ENCODE data around the gene MCUR1.
"Not testable (repeated sequence)": the region's sequence is repeated elsewhere in the genome, so short reads cannot be mapped to it uniquely, and the experiment has no call there.

The MCUR1 gene

DNA sequence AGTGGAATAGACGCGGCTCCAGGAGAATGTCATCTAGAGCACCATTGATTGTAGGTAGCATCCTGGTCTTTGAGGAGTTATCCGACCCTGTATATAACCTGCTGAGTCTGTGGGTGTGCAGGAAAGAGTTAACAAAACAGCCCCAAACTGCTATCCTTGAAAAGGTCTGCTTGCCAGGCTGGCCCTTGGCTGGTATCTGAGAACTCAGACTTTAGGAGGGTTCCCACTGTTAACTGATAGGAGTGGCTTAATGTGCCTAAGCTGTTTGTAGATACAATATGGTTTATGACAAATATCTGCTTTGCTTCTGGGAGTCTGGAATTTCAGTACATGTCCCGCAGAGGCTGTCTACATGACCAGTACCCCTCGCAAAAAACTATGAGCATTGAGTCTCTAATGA is 27.6 kb upstream of the MCUR1 start:
- DNase-seq (ENCODE audit: low read depth in 2 of 2) = no peak
- TF ChIP-seq, protein P1, sequence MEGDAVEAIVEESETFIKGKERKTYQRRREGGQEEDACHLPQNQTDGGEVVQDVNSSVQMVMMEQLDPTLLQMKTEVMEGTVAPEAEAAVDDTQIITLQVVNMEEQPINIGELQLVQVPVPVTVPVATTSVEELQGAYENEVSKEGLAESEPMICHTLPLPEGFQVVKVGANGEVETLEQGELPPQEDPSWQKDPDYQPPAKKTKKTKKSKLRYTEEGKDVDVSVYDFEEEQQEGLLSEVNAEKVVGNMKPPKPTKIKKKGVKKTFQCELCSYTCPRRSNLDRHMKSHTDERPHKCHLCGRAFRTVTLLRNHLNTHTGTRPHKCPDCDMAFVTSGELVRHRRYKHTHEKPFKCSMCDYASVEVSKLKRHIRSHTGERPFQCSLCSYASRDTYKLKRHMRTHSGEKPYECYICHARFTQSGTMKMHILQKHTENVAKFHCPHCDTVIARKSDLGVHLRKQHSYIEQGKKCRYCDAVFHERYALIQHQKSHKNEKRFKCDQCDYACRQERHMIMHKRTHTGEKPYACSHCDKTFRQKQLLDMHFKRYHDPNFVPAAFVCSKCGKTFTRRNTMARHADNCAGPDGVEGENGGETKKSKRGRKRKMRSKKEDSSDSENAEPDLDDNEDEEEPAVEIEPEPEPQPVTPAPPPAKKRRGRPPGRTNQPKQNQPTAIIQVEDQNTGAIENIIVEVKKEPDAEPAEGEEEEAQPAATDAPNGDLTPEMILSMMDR (IDR thresholded peaks at IDR 0.05; ENCODE audit: low read depth, low read length) = no peak
- no peak overlapping the region for H3K4me3 ChIP-seq (replicated peaks in 1 of 2; ENCODE audit: low read depth in 2 of 2, low read length in 2 of 2)

DNA sequence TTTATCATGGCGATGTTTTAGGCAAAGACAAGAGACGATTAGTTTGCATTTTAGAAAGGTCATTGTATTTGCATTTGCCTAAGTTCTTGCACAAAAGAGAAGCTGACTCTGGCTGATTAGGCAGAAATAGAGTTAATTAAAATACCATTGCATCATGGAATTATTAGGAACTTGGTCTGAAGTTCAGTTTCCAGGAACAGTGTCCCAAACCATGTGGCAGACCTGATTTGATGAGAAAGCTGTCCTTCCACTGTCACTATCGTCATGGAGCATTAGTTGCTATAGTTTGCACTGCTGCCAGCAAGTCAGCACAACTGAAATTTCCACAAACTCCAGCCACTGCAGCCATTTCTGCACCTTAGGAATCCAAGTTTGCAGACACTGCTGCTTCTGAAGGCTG is 24.3 kb upstream of the MCUR1 start:
- H3K4me3 ChIP-seq (replicated peaks in 1 of 2; ENCODE audit: low read depth in 2 of 2, low read length in 2 of 2) = no peak overlapping the region
- no peak for DNase-seq (ENCODE audit: low read depth in 2 of 2)
- TF ChIP-seq, protein P1 (IDR thresholded peaks at IDR 0.05; ENCODE audit: low read depth, low read length) = no peak

DNA sequence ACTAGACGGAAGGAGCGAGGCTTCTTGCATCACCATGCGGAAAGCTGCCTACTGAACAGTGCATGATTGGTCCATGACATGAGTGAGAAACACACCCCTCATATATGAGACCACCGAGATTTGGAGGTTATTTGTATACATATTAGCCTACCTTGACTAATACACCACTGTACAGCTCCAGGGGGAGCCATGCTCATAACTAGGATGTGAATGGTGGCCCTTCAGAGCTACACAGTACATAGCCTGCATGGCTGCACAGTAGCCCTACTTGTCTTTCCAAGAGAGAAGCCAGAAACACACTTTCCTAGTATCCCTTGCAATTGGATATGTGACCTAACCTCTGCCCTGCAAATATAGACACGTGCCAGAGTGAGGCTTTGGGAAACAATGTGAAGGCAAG is 21.8 kb upstream of the MCUR1 start:
- H3K4me3 ChIP-seq (replicated peaks in 1 of 2; ENCODE audit: low read depth in 2 of 2, low read length in 2 of 2) = no peak overlapping the region
- DNase-seq (ENCODE audit: low read depth in 2 of 2) = no peak
- TF ChIP-seq, protein P1 (IDR thresholded peaks at IDR 0.05; ENCODE audit: low read depth, low read length) = no peak

DNA sequence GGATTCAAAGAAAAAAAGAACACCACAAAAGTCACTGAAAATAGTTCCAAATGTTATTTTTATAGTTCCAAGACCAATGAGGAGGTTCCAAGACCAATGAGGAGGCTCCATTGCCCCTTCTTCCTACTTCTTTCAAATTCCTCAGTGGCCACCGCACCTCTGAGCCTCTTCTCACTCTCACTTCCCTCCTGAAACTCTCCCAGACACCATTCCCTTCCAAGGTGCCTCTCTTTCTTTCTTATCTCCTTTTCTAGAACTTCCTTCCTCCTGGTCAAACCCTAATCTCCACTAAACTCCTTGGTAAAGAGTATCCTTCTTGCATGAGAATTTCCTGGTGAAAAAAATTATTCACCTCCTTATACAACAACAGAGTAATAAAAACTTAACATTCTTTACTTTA is 20.4 kb upstream of the MCUR1 start:
- DNase-seq (ENCODE audit: low read depth in 2 of 2) = no peak

DNA sequence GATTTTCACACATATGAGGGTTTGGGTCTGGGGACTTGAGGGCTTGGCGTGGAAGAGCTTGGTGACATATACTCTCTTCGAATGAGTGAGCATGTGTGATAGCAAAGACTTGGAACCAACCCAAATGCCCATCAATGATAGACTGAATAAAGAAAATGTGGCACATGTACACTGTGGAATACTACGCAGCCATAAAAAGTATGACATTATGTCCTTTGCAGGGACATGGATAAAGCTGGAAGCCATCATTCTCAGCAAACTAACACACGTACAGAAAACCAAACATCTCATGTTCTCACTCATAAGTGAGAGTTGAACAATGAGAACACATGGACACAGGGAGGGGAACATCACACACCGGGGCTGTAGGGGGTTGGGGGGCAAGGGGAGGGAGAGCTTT is 19.7 kb upstream of the MCUR1 start:
- H3K4me3 ChIP-seq (replicated peaks in 1 of 2; ENCODE audit: low read depth in 2 of 2, low read length in 2 of 2); DNase-seq (ENCODE audit: low read depth in 2 of 2): not testable (repeated sequence)

More for the DNA sequence above, 20.4 kb upstream of the MCUR1 start:
- H3K4me3 ChIP-seq (replicated peaks in 1 of 2; ENCODE audit: low read depth in 2 of 2, low read length in 2 of 2) = no peak overlapping the region
- TF ChIP-seq, protein P1 (IDR thresholded peaks at IDR 0.05; ENCODE audit: low read depth, low read length) = no peak

DNA sequence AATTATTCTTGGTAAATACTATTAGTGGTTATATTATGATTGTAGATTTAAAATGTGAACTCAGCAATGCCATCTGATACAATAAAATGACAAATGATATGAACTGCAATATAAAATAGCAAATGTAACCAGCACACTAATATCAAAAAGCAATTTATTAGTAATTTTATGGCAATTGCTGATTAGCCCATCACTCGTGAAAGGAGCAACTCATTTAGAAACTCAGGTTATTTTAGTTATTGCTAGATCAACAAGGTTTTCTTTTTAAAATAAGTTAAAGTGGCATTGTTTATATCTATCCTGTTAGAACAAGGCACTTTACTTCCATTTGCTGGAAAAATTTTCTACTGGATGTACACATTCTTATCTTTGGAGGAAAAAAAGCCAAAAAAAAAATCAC is 18.4 kb upstream of the MCUR1 start:
- H3K4me3 ChIP-seq (replicated peaks in 1 of 2; ENCODE audit: low read depth in 2 of 2, low read length in 2 of 2) = no peak overlapping the region
- no peak for DNase-seq (ENCODE audit: low read depth in 2 of 2)
- TF ChIP-seq, protein P1 (IDR thresholded peaks at IDR 0.05; ENCODE audit: low read depth, low read length) = no peak

DNA sequence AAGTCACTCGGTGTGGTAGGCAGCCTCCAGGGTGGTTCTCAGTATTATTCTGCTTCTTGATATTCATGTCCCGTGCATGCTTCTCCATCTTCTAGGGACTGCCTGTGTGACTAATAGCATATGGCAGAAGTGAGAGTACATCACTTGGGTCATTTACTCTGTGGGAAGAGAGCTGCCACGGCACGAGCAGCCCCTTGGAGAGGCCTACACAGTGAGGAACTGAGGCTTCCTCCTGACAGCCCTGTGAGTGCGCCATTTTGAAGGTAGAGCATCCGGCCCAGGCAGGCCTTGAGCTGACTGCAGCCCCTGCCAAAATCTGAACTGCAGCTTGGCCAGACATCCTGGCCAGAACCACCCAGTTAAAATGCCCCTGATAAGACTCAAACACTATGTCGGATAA is 17.3 kb upstream of the MCUR1 start:
- H3K4me3 ChIP-seq (replicated peaks in 1 of 2; ENCODE audit: low read depth in 2 of 2, low read length in 2 of 2) = no peak overlapping the region
- no peak for DNase-seq (ENCODE audit: low read depth in 2 of 2)
- TF ChIP-seq, protein P1 (IDR thresholded peaks at IDR 0.05; ENCODE audit: low read depth, low read length) = no peak
